Sigmoid colon (tissue), 4 donors: Measurements from ENCODE around the gene FCGBP.

Experiments
- CTCF ChIP-seq, 4 experiments: fragments of 450-650 bp in 3 of 4; fragments of 200-600 bp in 1 of 4; IDR thresholded peaks; one replicate each; pipeline ENCODE4 v1.5.1; 2016 to 2019; ENCODE audit warnings: antibody characterized with exemption in 4 of 4, mild to moderate bottlenecking in 3 of 4, moderate library complexity in 2 of 4
- EP300 ChIP-seq, 4 donors: sonication (generic); formaldehyde crosslinking; IDR thresholded peaks; one replicate each; pipeline ENCODE4 v1.6.1; 2017; ENCODE audit warnings: antibody characterized with exemption in 4 of 4
- POLR2A ChIP-seq, 2 donors: fragments of 450-650 bp; IDR thresholded peaks; one replicate each; pipeline ENCODE4 v1.6.1; 2016; ENCODE audit warnings: antibody characterized with exemption in 2 of 2, mild to moderate bottlenecking in 2 of 2, moderate library complexity in 2 of 2
- POLR2AphosphoS5 ChIP-seq, 4 donors: sonication (generic); formaldehyde crosslinking; IDR thresholded peaks; one replicate each; pipeline ENCODE4 v1.6.1; 2017; ENCODE audit warnings: antibody characterized with exemption in 4 of 4

GRCh38 chr19:39951065-39951650 is 16.7 kb upstream of the FCGBP start:
- no peak for TF ChIP-seq CTCF (IDR thresholded peaks at IDR 0.05)
- TF ChIP-seq POLR2AphosphoS5 (IDR thresholded peaks at IDR 0.05): no peak
- TF ChIP-seq POLR2A (IDR thresholded peaks at IDR 0.05): no peak
- TF ChIP-seq EP300 (IDR thresholded peaks at IDR 0.05): no peak
